Breast epithelium (tissue), 4 donors: ENCODE results near the gene ITGA8. TPM values are rescaled to one million over a fixed set of nuclear protein-coding genes. Genes with fewer than 3 reads are reported as not detected.

Experiments
- DNase-seq, 2 donors: peaks; one replicate each; pipeline ENCODE4 v3.0.0-alpha.2; 2019; ENCODE audit warnings: low spot score in 2 of 2
- H3K27ac ChIP-seq, 2 donors: fragments of 200-600 bp; sonication (generic) in 1 of 2; one replicate each; pipeline ENCODE4 v1.5.1; 2016 to 2019; ENCODE audit warnings: mild to moderate bottlenecking in 1 of 2
- H3K27me3 ChIP-seq, 2 donors: fragments of 200-600 bp; sonication (generic) in 1 of 2; one replicate each; pipeline versions ENCODE4 v1.5.1 to v1.6.0; 2017 to 2019; ENCODE audit warnings: control low read depth in 1 of 2, mild to moderate bottlenecking in 1 of 2
- H3K36me3 ChIP-seq: fragments of 200-600 bp; one replicate; pipeline ENCODE4 v1.5.1; 2019
- H3K4me1 ChIP-seq, 2 donors: fragments of 200-600 bp; sonication (generic); one replicate each; pipeline ENCODE4 v1.5.1; 2016 to 2019; ENCODE audit warnings: control low read depth in 1 of 2
- H3K4me3 ChIP-seq, 3 donors: fragments of 200-600 bp; sonication (generic); 1 replicate in 2 of 3; 2 replicates in 1 of 3; pipeline ENCODE4 v1.5.1; 2016 to 2019; ENCODE audit warnings: mild to moderate bottlenecking in 3 of 3, moderate library complexity in 2 of 3
- H3K9me3 ChIP-seq, 2 donors: fragments of 200-600 bp; sonication (generic) in 1 of 2; one replicate each; pipeline ENCODE4 v1.5.1; 2016 to 2019; ENCODE audit warnings: control low read depth in 1 of 2
- CTCF ChIP-seq, 3 donors: fragments of 450-650 bp; IDR thresholded peaks; one replicate each; pipeline ENCODE4 v1.5.1; 2016 to 2017; ENCODE audit warnings: antibody characterized with exemption in 3 of 3, mild to moderate bottlenecking in 3 of 3, moderate library complexity in 3 of 3
- POLR2A ChIP-seq: fragments of 450-650 bp; IDR thresholded peaks from one replicate; pipeline ENCODE4 v1.6.1; 2016; ENCODE audit warnings: antibody characterized with exemption, mild to moderate bottlenecking, moderate library complexity
- POLR2AphosphoS5 ChIP-seq, 3 donors: sonication (generic); formaldehyde crosslinking; IDR thresholded peaks; one replicate each; pipeline ENCODE4 v1.6.1; 2017; ENCODE audit warnings: antibody characterized with exemption in 3 of 3
- intact Hi-C: fragments of 100-400 bp; cut with DNase I; formaldehyde crosslinking; loops from one replicate; pipeline ENCODE4 v1.15.1; 2023; ENCODE audit warnings: low total_unique reads
- total RNA-seq, 3 donors: library from RNA; depleted of rRNA; stranded (reverse); fragments of >200 nt; gene quantifications; one replicate each; pipeline ENCODE4 v1.1.0, GENCODE V29; 2016

Gene ITGA8
- total RNA-seq, 3 donors from 2014 or later: 2.0 to 2.9 (median 2.6) TPM

GRCh38 chr10:15703944-15704580 is 15.7 kb downstream of the ITGA8 start:
- Histone ChIP-seq H3K36me3 (no peaks in the 10 kb centered on the region), H3K4me3 (no peak overlapping the region), H3K9me3 (no peaks in the 10 kb centered on the region), H3K4me1 (no peaks in the 10 kb centered on the region), H3K27ac (no peak overlapping the region), H3K27me3 (no peaks in the 10 kb centered on the region)
- DNase-seq: no peak
- intact Hi-C loops: no loop called here
- TF ChIP-seq POLR2AphosphoS5 (IDR thresholded peaks at IDR 0.05) (no peak), CTCF (IDR thresholded peaks at IDR 0.05) (no peak), POLR2A (no peak)

- H3K27me3 ChIP-seq: no peaks in the 10 kb centered on the region
- no peaks in the 10 kb centered on the region for H3K4me1 ChIP-seq
- no peak overlapping the region for H3K4me3 ChIP-seq
- TF ChIP-seq POLR2AphosphoS5 (IDR thresholded peaks at IDR 0.05): no peak
- no peak for TF ChIP-seq CTCF (IDR thresholded peaks at IDR 0.05)
- no peaks in the 10 kb centered on the region for H3K9me3 ChIP-seq
- DNase-seq: no peak
- intact Hi-C loops: no loop called here
- no peaks in the 10 kb centered on the region for H3K36me3 ChIP-seq
- no peak overlapping the region for H3K27ac ChIP-seq
Measured at GRCh38 chr10:15703151-15703880, 16.4 kb downstream of the ITGA8 start.

- intact Hi-C loops: no loop called here
Measured at GRCh38 chr10:15700078-15700674, 19.5 kb downstream of the ITGA8 start.

GRCh38 chr10:15695852-15696251 is 23.9 kb downstream of the ITGA8 start:
- no peaks in the 10 kb centered on the region for H3K36me3 ChIP-seq
- H3K4me3 ChIP-seq: no peak overlapping the region
- no peaks in the 10 kb centered on the region for H3K9me3 ChIP-seq
- intact Hi-C loops: no loop called here
- DNase-seq: no peak
- H3K27ac ChIP-seq: no peak overlapping the region
- H3K4me1 ChIP-seq: no peaks in the 10 kb centered on the region
- no peaks in the 10 kb centered on the region for H3K27me3 ChIP-seq
- TF ChIP-seq CTCF (IDR thresholded peaks at IDR 0.05): no peak
- no peak for TF ChIP-seq POLR2AphosphoS5 (IDR thresholded peaks at IDR 0.05)
- no peak for TF ChIP-seq POLR2A

More at GRCh38 chr10:15700078-15700674, 19.5 kb downstream of the ITGA8 start:
- no peaks in the 10 kb centered on the region for H3K36me3 ChIP-seq
- no peaks in the 10 kb centered on the region for H3K4me1 ChIP-seq
- no peak overlapping the region for H3K4me3 ChIP-seq
- no peaks in the 10 kb centered on the region for H3K9me3 ChIP-seq
- no peak overlapping the region for H3K27ac ChIP-seq
- TF ChIP-seq CTCF (IDR thresholded peaks at IDR 0.05): no peak
- no peak for TF ChIP-seq POLR2AphosphoS5 (IDR thresholded peaks at IDR 0.05)
- TF ChIP-seq POLR2A: no peak
- DNase-seq: no peak
- no peaks in the 10 kb centered on the region for H3K27me3 ChIP-seq

- no peaks in the 10 kb centered on the region for H3K4me1 ChIP-seq
- no peak overlapping the region for H3K4me3 ChIP-seq
- H3K9me3 ChIP-seq: no peaks in the 10 kb centered on the region
- H3K36me3 ChIP-seq: no peaks in the 10 kb centered on the region
- TF ChIP-seq POLR2A (no peak), CTCF (IDR thresholded peaks at IDR 0.05) (no peak), POLR2AphosphoS5 (IDR thresholded peaks at IDR 0.05) (no peak)
- intact Hi-C loops: no loop called here
- peaks cover 0 to 5% of the 10 kb centered on the region in 2 donors for H3K27me3 ChIP-seq
- DNase-seq: no peak
- H3K27ac ChIP-seq: no peak overlapping the region
Measured at GRCh38 chr10:15690031-15690430, 29.7 kb downstream of the ITGA8 start.
